Heart left ventricle (tissue), 16 donors: ENCODE results near the gene ABLIM2. TPM values are rescaled to one million over a fixed set of nuclear protein-coding genes. Genes with fewer than 3 reads are reported as not detected.
A peak's percentile ranks its signal among the peaks of the same experiment; 100 is the strongest.

Experiments used
- ATAC-seq, 4 donors: fragments of 200-7000 bp; cut with Tn5 transposase; one replicate each; pipeline ENCODE4 v1.9.1; 2020 to 2022; ENCODE audit warnings: moderate library complexity in 4 of 4, mild to moderate bottlenecking in 3 of 4, moderate number of reproducible peaks in 1 of 4
- DNase-seq, 5 donors: peaks; one replicate each; pipeline ENCODE4 v3.0.0-alpha.2; 2020
- H3K27ac ChIP-seq, 12 donors: fragments of 200-600 bp; sonication (generic) in 4 of 12; one replicate each; pipeline versions ENCODE4 v1.5.0 to v1.8.0; 2016 to 2022; ENCODE audit warnings: mild to moderate bottlenecking in 2 of 12
- H3K27me3 ChIP-seq, 9 donors: fragments of 200-600 bp; sonication (generic) in 2 of 9; one replicate each; pipeline versions ENCODE4 v1.5.1 to v1.8.0; 2016 to 2022; ENCODE audit warnings: mild to moderate bottlenecking in 3 of 9
- H3K36me3 ChIP-seq, 9 donors: fragments of 200-600 bp; sonication (generic) in 2 of 9; one replicate each; pipeline versions ENCODE4 v1.5.0 to v1.8.0; 2018 to 2022; ENCODE audit warnings: mild to moderate bottlenecking in 2 of 9
- H3K4me1 ChIP-seq, 12 donors: fragments of 200-600 bp; sonication (generic) in 4 of 12; one replicate each; pipeline versions ENCODE4 v1.5.0 to v1.8.0; 2016 to 2022; ENCODE audit warnings: mild to moderate bottlenecking in 3 of 12
- H3K4me3 ChIP-seq, 12 donors: fragments of 200-600 bp; sonication (generic) in 4 of 12; one replicate each; pipeline versions ENCODE4 v1.5.0 to v1.8.0; 2017 to 2022; ENCODE audit warnings: mild to moderate bottlenecking in 9 of 12, moderate library complexity in 4 of 12
- H3K9me3 ChIP-seq, 12 donors: fragments of 200-600 bp; sonication (generic) in 4 of 12; one replicate each; pipeline versions ENCODE4 v1.5.0 to v1.8.0; 2016 to 2022; ENCODE audit warnings: mild to moderate bottlenecking in 1 of 12
- POLR2A ChIP-seq, 2 donors: fragments of 450-650 bp; IDR thresholded peaks; one replicate each; pipeline ENCODE4 v1.6.1; 2017; ENCODE audit warnings: antibody characterized with exemption in 2 of 2, mild to moderate bottlenecking in 2 of 2, moderate library complexity in 2 of 2
- WGBS, 4 donors: extraction: QIAGEN DNeasy Blood & Tissue Kit in 2 of 4; methylation state at CpG; one replicate each; pipeline versions ENCODE4 v1.1.5 to v1.1.7; 2013 to 2018; 5-methylcytosine and 5-hydroxymethylcytosine counted together
- intact Hi-C, 10 donors: fragments of 100-400 bp; cut with DNase I; formaldehyde crosslinking; loops; one replicate each; pipeline versions ENCODE4 v1.11.1 to v1.14.2; 2022
- polyA plus RNA-seq, 2 donors: library from polyadenylated mRNA; stranded (reverse); fragments of 200-250 nt; gene quantifications; one replicate each; pipeline ENCODE4 v1.2.3, GENCODE V29; 2013
- total RNA-seq, 9 donors: library from RNA; depleted of rRNA in 2 of 9; stranded (reverse); fragments of >200 nt in 2 of 9; fragmentation: NEBNext Ultra II Directional in 3 of 9; extraction: Animal tissue kit (Norgen Biotek cat#: 25700) in 3 of 9; gene quantifications; one replicate each; pipeline versions ENCODE4 v1.1.0 to v1.2.4, GENCODE V29; 2016 to 2023
- TF ChIP-seq, protein P1 (sequence below), 12 donors: fragments of 200-600 bp; sonication (generic) in 4 of 12; IDR thresholded peaks; one replicate each; pipeline versions ENCODE4 v1.5.0 to v1.8.0; 2018 to 2022; ENCODE audit warnings: antibody characterized with exemption in 12 of 12, mild to moderate bottlenecking in 5 of 12
- donor health status: ischemic (EF 13 %, LVEDD 7.1; RV severe dilation, severe dysfunction).
- donor health status: healthy with polysubstance abuse.
- donor health status: DM: no; HTN: yes; CAD: no.
- donor health status: DM: no; HTN: no; CAD: no.
- donor health status: ischemic (EF 25% LVEDD 6.9; RV normal size, moderate dysfunction).
- donor health status: ischemic (EF 25% LVEDD 5.7; RV mildly dilated, moderate dysfunction).
- donor health status: healthy.
- donor health status: DM: yes; HTN: yes; CAD: no.
- donor health status: ischemic (EF 35%, LVEDD 5.7; RV mildly dilated, moderate dysfunction).
- donor health status: nonischemic (EF 11% LVEDD 7.7; RV severe dilation, severe dysfunction).
- donor health status: DM: yes; HTN: yes; CAD: no.
- donor health status: PGD.
- donor health status: ischemic (EF 29% LVEDD 5.4; RV normal size, mild dysfunction).
- donor health status: nonischemic (EF 23%, LVEDD 6.1; RV moderate dilation, normal function).

The ABLIM2 gene
- total and polyA plus RNA-seq, 11 donors = 11.1 to 27.9 (median 18.4) TPM

DNA sequence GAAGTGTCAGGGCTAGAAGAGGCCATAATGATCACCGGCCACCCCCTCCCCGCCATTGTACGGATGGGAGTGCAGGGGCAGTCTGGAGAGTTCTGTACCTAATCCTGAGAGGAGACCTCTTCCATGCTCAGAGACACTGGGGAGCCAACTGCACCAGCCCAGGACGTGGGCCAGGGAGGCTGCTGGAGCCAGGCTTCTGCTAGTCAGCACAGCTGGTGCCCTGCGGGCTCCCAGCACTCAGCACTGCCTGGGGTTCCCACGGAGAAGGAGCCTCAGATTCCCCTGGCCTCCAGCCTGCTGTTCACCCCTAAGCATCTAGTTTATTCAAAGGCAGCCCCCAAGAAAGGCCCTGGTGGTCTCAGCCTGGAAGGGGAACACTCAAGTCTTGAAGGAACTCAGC is 28.8 kb downstream of the ABLIM2 start:
- ATAC-seq (no peak), DNase-seq (no peak)
- Histone ChIP-seq H3K4me1 (peaks cover 0 to 8% (median 0%) of the 10 kb centered on the region in 12 donors), H3K27ac (no peak overlapping the region), H3K27me3 (no peaks in the 10 kb centered on the region), H3K36me3 (no peaks in the 10 kb centered on the region), H3K4me3 (no peak overlapping the region), H3K9me3 (no peaks in the 10 kb centered on the region)
- intact Hi-C loops = no loop called here
- 90 to 100% (median 92%) methylated on average over 3 to 6 of the region's 6 CpGs for WGBS, 4 donors
- TF ChIP-seq POLR2A (IDR thresholded peaks at IDR 0.05) = no peak
- TF ChIP-seq, protein P1, sequence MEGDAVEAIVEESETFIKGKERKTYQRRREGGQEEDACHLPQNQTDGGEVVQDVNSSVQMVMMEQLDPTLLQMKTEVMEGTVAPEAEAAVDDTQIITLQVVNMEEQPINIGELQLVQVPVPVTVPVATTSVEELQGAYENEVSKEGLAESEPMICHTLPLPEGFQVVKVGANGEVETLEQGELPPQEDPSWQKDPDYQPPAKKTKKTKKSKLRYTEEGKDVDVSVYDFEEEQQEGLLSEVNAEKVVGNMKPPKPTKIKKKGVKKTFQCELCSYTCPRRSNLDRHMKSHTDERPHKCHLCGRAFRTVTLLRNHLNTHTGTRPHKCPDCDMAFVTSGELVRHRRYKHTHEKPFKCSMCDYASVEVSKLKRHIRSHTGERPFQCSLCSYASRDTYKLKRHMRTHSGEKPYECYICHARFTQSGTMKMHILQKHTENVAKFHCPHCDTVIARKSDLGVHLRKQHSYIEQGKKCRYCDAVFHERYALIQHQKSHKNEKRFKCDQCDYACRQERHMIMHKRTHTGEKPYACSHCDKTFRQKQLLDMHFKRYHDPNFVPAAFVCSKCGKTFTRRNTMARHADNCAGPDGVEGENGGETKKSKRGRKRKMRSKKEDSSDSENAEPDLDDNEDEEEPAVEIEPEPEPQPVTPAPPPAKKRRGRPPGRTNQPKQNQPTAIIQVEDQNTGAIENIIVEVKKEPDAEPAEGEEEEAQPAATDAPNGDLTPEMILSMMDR (IDR thresholded peaks at IDR 0.05) = no peak

DNA sequence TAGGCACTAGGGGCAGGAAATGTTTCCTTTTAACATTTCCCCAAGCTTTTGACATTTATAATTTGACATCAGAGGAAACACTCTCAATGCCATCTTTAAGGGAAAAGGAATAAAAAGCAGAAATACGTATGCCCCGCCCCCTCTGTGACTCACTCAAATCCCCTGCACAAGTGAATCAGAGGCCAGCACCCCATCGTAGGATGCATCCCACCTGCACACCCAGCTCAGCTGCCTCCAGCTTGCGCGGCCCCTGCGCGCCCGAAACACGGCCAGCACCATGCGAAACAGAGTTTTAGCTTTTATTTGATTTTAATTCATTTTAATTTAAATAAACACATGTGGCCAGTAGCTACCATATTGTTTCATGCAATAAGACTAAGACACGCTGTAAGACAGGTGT is 29.5 kb downstream of the ABLIM2 start:
- intact Hi-C loops = no loop called here

DNA sequence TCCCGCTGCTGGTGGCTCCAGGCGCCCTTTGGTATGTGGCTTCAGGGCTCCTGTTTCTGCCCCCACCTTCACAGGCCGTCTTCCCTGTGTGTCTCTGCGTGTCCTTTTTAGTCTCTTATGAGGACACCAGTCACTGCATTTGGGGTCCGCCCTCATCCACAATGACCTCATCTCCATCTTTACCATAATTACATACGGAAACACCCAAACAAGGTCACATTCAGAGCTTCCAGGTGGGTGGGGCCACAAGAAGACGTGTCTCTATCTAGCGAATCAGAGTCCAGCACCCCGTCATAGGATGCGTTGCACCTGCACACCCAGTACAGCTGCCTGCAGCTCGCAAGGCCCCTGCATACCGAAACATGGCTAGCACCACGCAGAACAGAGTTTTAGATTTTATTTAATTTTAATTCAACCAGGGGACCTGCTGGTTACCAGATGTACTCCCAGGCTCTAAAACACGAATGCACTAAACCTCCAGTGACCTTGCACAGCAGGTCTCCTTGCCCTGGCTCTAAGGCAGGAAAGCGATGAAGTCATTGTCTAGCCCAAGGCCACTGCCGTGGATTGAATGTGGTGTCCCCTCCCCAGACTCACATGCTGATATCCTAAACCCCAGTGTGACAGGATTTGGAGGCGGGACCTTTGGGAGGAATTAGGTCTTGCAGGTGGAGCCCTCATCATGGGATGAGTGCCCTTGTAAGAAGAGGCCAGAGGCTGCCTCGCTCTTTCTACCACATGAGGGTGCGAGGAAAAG is 30.3 kb downstream of the ABLIM2 start:
- ATAC-seq (no peak), DNase-seq (no peak)
- Histone ChIP-seq H3K9me3 (no peaks in the 10 kb centered on the region), H3K36me3 (no peaks in the 10 kb centered on the region), H3K4me1 (peaks cover 0 to 16% (median 5%) of the 10 kb centered on the region in 12 donors), H3K4me3 (no peak overlapping the region), H3K27ac (no peak overlapping the region), H3K27me3 (no peaks in the 10 kb centered on the region)
- no peak for TF ChIP-seq POLR2A (IDR thresholded peaks at IDR 0.05)
- TF ChIP-seq, protein P1 (IDR thresholded peaks at IDR 0.05) = no peak
- intact Hi-C loops = no loop called here
- WGBS, 4 donors = 78 to 86% (median 84%) methylated on average over 19 of the region's 19 CpGs

More for the DNA sequence above, 29.5 kb downstream of the ABLIM2 start:
- Histone ChIP-seq H3K36me3 (no peaks in the 10 kb centered on the region), H3K4me1 (peaks cover 0 to 9% (median 0%) of the 10 kb centered on the region in 12 donors), H3K4me3 (no peak overlapping the region), H3K27ac (no peak overlapping the region), H3K27me3 (no peaks in the 10 kb centered on the region), H3K9me3 (no peaks in the 10 kb centered on the region)
- DNase-seq (no peak), ATAC-seq (no peak)
- WGBS, 4 donors = 92 to 96% (median 94%) methylated on average over 11 of the region's 11 CpGs
- no peak for TF ChIP-seq POLR2A (IDR thresholded peaks at IDR 0.05)
- TF ChIP-seq, protein P1 (IDR thresholded peaks at IDR 0.05) = no peak

DNA sequence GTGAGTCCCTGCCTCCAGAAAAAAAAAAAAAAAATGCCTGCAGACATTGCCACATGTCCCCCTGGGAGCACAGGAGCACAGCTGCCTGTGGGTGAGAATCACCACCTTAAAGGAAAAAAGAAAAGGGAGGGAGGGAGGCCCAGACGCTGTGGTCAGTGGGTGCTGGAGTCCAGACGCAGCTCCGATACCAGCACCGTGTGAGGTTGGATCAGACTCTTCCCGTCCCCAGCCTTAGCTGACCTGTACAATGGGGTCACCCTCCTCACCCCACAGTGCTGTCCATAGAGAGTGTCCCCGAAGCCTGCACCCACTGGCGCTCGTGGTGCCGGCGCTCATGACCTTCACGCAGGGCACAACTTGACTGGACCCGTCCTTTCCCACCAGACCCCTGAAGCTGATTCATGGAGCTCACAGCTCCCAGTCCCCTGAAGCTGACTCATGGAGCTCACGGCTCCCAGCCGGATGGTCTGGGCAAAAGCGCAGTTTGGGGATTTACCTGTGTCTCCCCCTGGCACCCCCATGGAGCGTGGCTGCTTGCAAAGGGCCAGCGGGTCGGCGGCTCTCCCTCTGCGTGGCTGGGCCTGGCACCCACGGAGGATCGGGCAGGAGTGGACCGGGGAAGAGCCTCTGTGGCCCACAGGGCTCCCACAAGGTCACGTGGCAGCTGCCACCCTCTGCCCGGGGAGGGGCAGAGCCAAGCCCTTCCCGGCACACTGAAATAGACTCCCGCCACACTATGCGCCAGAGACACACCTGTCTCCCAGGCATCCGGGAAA is 31.4 kb downstream of the ABLIM2 start:
- H3K27me3 ChIP-seq = no peaks in the 10 kb centered on the region
- peaks cover 0 to 19% (median 6%) of the 10 kb centered on the region in 12 donors for H3K4me1 ChIP-seq
- no peak overlapping the region for H3K4me3 ChIP-seq
- no peak overlapping the region for H3K27ac ChIP-seq
- TF ChIP-seq, protein P1 (IDR thresholded peaks at IDR 0.05) = no peak
- no peak for TF ChIP-seq POLR2A (IDR thresholded peaks at IDR 0.05)
- H3K9me3 ChIP-seq = no peaks in the 10 kb centered on the region
- 83 to 93% (median 89%) methylated on average over 22 to 29 of the region's 29 CpGs for WGBS, 4 donors
- ATAC-seq (peak in 2 of 4 donors; percentile 36 to 47), DNase-seq (no peak)
- intact Hi-C loops = no loop called here
- no peaks in the 10 kb centered on the region for H3K36me3 ChIP-seq
